Neural progenitor cell (in vitro differentiated cells): Measurements from ENCODE around the gene USP9X.

ENCODE experiments used
- CTCF ChIP-seq: fragments of 200-600 bp; sonication (generic); IDR thresholded peaks from 2 replicates; pipeline ENCODE4 v1.5.1; 2017; ENCODE audit warnings: antibody characterized with exemption, mild to moderate bottlenecking
- EZH2 ChIP-seq: fragments of 200-600 bp; sonication (generic); IDR thresholded peaks from 2 replicates; pipeline ENCODE4 v1.6.1; 2017; ENCODE audit warnings: antibody characterized with exemption, mild to moderate bottlenecking, moderate library complexity

- TF ChIP-seq CTCF (no peak), EZH2 (no peak)
Measured at GRCh38 chrX:41164449-41164848, 79.2 kb downstream of the USP9X start.
